ENCODE data around the gene DLGAP3.
"Not testable (repeated sequence)": the region's sequence is repeated elsewhere in the genome, so short reads cannot be mapped to it uniquely, and the experiment has no call there.

Gene DLGAP3

GRCh38 chr1:34929497-34929852, at the start of gene DLGAP3:
TSS of gene DLGAP3 (minus strand) at chr1:34929650. CDS start at chr1:34905383, 24,267 bp downstream.
- DNase-seq = no peak

GRCh38 chr1:34978921-34979320, 49.5 kb upstream of the DLGAP3 start:
- DNase-seq = no peak

DNA sequence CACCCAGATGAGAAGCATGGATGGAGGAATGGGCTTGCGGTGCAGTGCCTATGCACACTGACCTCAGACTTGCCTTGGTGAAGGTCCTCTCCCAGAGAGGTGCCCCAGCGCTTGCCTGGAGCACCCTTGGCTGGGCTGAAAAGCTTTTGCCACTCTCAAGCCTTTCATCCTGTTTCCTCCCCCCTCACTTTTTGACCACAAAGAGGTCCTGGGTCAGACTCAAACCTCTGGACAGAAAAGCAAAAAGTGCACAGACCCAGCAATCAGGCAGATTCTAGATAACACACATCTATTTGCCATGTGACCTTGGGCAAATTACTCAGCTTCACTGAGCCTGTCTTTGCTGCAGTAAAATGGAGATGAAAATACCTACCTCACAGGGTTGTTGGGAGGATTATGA, 48.4 kb upstream of the DLGAP3 start:
- no peak for DNase-seq

DNA sequence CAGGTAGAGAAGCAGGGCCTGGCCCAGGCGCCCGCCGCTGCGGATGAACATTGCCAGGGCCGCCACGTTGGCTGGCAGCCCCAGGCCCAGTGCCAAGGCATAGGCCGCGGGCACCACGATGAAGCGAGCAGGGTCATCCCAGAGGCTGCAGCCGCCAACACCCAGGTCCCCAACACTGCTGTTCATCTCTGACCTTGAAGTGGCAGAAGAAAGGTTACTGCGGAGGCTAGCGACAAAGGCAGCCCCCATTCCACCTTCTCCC, 47.7 kb upstream of the DLGAP3 start:
- DNase-seq = no peak

DNA sequence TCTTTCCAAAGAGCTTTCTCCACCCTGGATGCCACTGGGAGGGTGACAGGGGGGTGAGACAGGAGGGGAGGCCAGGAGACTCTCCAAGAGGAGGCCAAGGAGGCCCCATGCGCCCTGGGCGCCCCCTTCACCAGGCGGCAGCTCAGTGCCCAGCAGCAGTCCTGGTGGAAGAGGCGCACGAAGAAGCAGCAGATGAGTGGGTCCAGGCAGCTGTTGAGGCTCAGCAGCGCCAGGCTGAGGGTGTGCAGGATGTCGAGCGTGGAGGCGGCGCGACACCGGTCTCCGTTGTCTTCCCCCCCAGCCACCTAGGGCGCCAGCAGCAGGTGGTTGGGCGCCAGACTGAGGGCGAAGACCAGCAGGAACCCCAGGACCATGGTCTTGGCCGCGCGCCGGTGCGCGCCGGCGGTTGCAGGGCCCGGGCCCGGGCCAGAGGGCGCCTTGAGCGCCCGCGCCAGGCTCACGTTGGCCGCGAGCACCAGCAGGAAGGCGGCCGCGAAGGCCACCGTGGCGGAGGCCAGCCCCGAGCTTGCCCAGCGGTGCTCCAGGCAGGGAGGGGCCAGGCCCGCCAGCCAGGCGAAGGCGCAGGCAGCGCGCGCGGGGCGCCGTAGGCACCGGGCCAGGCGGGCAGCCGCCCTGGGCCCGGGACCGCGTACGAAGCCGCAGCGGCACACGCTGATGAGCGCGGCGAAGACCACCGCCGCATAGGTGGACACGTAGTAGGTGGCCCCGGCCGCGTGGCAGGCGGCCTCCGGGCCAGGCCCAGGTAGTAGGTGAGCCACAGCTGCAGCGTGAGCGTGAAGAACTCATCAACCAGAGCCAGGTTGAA, 47.1 kb upstream of the DLGAP3 start:
- DNase-seq = no peak

DNA sequence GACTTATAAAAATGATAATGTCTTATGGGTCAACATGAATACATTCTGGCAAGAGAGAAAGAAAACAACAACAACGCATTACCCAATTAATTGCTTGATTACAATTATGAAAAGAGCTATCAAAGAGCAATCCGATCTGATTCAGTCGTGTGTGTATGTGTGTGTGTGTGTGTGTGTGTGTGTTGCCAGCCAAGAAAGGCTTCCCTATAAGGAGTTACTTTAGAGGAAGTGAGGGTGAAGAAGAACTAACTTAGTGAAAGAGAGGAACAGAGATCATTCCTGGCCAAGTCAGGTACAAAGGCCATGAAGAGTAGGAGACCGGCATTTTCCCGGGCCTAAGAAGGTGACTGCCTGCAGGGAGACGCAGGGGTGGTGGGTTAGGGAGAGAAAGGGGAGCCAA, 46.3 kb upstream of the DLGAP3 start:
- DNase-seq = no peak

GRCh38 chr1:34975338-34975737, 45.9 kb upstream of the DLGAP3 start:
- no peak for DNase-seq

DNA sequence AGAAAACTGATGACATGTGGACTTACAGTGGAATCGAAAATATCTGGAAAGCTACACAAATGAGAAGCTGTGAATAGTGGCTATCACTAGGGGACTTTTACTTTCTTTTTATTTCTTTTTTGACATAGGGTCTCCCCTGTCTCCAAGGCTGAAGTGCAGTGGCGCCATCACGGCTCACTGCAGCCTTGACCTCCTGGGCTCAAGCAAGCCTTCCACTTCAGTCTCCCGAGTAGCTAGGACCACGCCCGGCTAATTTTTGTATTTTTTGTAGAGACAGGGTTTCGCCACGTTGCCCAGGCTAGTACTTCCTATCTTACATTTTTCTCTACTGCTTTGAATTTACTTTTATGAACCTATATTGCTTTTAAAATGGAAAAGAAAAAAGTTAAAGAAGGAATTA, 45.2 kb upstream of the DLGAP3 start:
- DNase-seq = no peak

DNA sequence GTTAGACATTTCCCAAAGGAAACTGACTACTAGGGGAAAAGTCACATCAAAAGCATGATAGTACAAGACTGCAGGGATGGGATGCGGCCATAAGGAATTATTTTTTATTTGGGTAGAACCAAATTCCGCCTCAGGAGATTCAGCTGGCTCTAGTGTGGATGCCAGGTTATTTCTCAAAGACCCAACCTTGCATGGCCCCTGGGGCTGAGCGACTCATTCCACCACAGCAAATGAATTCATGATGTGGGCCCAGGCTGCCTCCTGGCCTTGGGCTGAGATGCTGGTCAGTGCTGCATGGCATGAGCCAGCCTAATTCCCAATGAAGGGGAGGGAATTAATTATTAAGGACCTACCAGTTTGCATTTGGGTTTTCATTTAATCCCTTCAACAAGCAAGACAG, 43.9 kb upstream of the DLGAP3 start:
- no peak for DNase-seq

DNA sequence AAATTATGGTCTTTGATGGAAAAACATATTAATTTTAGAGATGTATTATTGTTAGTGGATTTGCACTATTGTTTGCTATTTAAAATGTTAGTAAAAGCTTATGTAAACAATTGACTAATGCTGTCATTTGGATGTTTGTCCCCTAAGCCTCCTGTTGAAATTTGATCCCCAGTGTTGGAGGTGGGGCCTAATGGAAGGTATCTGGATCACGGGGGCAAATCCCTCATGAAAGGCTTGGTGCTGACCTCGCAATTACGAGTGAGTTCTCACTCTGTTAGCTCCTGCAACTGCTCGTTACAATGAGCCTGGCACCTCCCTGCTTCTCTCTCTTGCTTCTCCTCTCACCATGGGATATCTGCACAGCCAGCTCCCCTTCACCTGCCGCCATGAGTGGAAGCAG, 41.4 kb upstream of the DLGAP3 start:
- no peak for DNase-seq

DNA sequence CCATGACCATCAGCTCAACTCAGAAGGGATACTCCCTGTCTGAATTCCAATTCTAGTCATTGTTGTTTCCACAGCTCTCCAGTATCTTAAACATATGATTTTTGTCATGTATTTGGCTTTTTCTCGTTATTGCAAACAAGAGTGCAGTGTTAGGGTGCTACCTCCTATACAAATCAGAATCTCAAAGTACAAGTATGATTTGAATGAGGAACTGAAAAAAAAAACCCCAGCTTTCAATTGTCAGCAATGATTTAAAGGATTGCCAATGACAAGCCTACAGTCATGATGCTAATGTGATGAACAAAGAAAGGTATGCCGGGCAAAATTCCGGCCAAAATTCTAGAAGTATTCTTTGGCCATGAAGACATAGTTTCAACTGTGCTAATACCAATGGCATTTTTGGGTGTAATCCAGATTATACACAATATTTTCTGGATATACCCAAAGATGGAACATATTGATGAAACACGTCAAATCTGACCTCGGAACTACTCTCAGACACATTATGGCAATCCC, 40.8 kb upstream of the DLGAP3 start:
- DNase-seq = no peak

GRCh38 chr1:34968297-34968696, 38.8 kb upstream of the DLGAP3 start:
- not testable (repeated sequence) for DNase-seq

- not testable (repeated sequence) for DNase-seq
These were observed 38.2 kb upstream of the DLGAP3 start for GRCh38 chr1:34967672-34968071.

- no peak for DNase-seq
These were observed 36.1 kb upstream of the DLGAP3 start for GRCh38 chr1:34965597-34965996.

DNA sequence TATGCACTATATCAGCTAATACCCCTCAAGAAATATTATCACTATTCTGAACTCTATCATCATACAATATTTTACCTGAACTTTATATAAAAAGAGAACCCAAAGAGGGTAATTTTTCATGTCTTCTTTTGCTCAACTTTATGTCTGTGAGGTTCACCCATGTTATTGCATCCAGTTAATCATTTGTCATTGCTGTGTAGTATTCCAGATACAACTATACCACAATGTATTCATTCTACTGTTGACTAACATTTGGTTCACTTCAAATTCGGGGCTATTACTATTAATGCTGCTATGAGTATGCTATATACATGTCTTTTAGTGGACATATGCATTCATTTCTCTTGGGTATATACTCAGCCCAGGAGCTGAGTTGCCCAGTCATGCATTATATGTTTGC, 21.0 kb upstream of the DLGAP3 start:
- no peak for DNase-seq

- DNase-seq = not testable (repeated sequence)
These were observed 19.3 kb upstream of the DLGAP3 start for GRCh38 chr1:34948739-34949138.

DNA sequence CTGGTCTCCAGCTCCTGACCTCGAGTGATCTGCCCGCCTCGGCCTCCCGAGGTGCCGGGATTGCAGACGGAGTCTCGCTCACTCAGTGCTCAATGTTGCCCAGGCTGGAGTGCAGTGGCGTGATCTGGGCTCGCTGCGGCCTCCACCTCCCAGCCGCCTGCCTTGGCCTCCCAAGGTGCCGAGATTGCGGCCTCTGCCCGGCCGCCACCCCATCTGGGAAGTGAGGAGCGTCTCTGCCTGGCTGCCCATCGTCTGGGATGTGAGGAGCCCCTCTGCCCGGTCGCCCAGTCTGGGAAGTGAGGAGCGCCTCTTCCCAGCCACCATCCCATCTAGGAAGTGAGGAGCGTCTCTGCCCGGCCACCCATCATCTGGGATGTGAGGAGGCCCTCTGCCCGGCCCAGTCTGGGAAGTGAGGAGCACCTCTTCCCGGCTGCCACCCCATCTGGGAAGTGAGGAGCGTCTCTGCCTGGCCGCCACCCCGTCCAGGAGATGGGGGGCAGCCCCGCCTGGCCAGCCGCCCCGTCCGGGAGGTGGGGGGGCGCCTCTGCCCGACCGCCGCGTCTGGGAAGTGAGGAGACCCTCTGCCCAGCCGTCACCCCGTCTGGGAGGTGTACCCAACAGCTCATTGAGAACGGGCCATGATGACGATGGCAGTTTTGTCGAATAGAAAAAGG, 18.3 kb upstream of the DLGAP3 start:
- not testable (repeated sequence) for DNase-seq

DNA sequence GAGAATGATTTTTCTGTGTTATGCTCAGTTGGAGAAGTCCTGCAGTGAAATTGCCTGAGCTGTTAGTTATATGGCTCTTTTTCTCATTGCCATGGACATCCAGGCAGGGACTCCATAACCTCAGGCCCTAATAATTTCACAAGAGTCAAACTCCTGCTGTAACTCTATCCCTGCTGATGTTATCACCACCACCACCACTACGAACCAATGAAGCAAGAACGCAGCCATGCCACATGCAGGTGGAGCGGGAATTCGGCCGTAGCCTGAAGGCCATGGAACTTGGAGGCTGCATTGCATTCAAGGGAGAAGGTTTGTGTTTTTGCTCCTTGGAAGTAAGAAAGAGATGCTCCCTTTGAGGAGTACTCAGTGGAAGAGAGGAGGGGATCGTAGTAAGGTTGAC, 16.8 kb upstream of the DLGAP3 start:
- DNase-seq = no peak

- DNase-seq = not testable (repeated sequence)
These were observed 12.3 kb upstream of the DLGAP3 start for GRCh38 chr1:34941798-34942197.

GRCh38 chr1:34930702-34931071, 1.2 kb upstream of the DLGAP3 start:
- DNase-seq = no peak

GRCh38 chr1:34929853-34930701, 627 bp upstream of the DLGAP3 start:
- DNase-seq = no peak

GRCh38 chr1:34928699-34929496, 552 bp downstream of the DLGAP3 start:
- no peak for DNase-seq
